Gastrocnemius medialis (tissue), 4 donors: Measurements from ENCODE around the gene TANC1. TPM values are rescaled to one million over a fixed set of nuclear protein-coding genes. Genes with fewer than 3 reads are reported as not detected.

Experiments used
- ATAC-seq, 2 donors: fragments of 150-250 bp; one replicate each; pipeline ENCODE4 v1.9.1; 2016
- DNase-seq, 2 donors: peaks; one replicate each; pipeline ENCODE4 v3.0.0-alpha.2; 2019
- H3K27ac ChIP-seq, 4 donors: fragments of 200-600 bp; sonication (generic); 1 replicate in 1 of 4; 2 replicates in 3 of 4; pipeline ENCODE4 v1.5.1; 2016 to 2018; ENCODE audit warnings: mild to moderate bottlenecking in 2 of 4, moderate library complexity in 1 of 4
- H3K27me3 ChIP-seq, 3 donors: fragments of 200-600 bp; sonication (generic) in 2 of 3; 1 replicate in 1 of 3; 2 replicates in 2 of 3; pipeline versions ENCODE4 v1.5.1 to v1.6.0; 2016 to 2019; ENCODE audit warnings: mild to moderate bottlenecking in 1 of 3, moderate library complexity in 1 of 3
- H3K36me3 ChIP-seq, 2 donors: fragments of 200-600 bp; sonication (generic) in 1 of 2; one replicate each; pipeline ENCODE4 v1.5.1; 2017 to 2018
- H3K4me1 ChIP-seq, 2 donors: fragments of 200-600 bp; sonication (generic) in 1 of 2; one replicate each; pipeline ENCODE4 v1.5.1; 2016 to 2017; ENCODE audit warnings: mild to moderate bottlenecking in 2 of 2
- H3K4me3 ChIP-seq, 4 donors: fragments of 200-600 bp; sonication (generic) in 3 of 4; 1 replicate in 1 of 4; 2 replicates in 3 of 4; pipeline ENCODE4 v1.5.1; 2016 to 2019; ENCODE audit warnings: mild to moderate bottlenecking in 2 of 4
- H3K9me3 ChIP-seq, 3 donors: fragments of 200-600 bp; sonication (generic) in 2 of 3; 1 replicate in 1 of 3; 2 replicates in 2 of 3; pipeline ENCODE4 v1.5.1; 2016 to 2019
- CTCF ChIP-seq, 5 experiments: fragments of 450-650 bp in 3 of 5; fragments of 200-600 bp in 2 of 5; sonication (generic) in 2 of 5; IDR thresholded peaks in 4 of 5; conservative IDR thresholded peaks in 1 of 5; 1 replicate in 4 of 5; 2 replicates in 1 of 5; pipeline ENCODE4 v1.5.1; 2016 to 2019; ENCODE audit warnings: antibody characterized with exemption in 5 of 5, mild to moderate bottlenecking in 3 of 5, moderate library complexity in 3 of 5
- POLR2A ChIP-seq, 2 donors: fragments of 450-650 bp; IDR thresholded peaks; one replicate each; pipeline ENCODE4 v1.6.1; 2017; ENCODE audit warnings: antibody characterized with exemption in 2 of 2, mild to moderate bottlenecking in 2 of 2, moderate library complexity in 2 of 2
- in situ Hi-C, 4 donors: fragments of 200-750 bp; cut with MboI; loops; one replicate each; pipeline versions ENCODE4 v1.15.0 to v1.8.0; 2017; ENCODE audit warnings: low sequenced_read_pairs in 4 of 4
- intact Hi-C: fragments of 100-400 bp; cut with DNase I; formaldehyde crosslinking; loops from one replicate; pipeline ENCODE4 v1.15.1; 2023; ENCODE audit warnings: low total_unique reads
- total RNA-seq, 4 donors: library from RNA; depleted of rRNA; stranded (reverse); fragments of >200 nt; gene quantifications; one replicate each; pipeline versions ENCODE4 v1.1.0 to v1.2.3, GENCODE V29; 2016

TANC1 gene
- total RNA-seq, 4 donors from 2014 or later: 5.1 to 9.9 (median 5.4) TPM

GRCh38 chr2:159256159-159256558, 287.7 kb downstream of the TANC1 start:
- ATAC-seq: no peak
- TF ChIP-seq CTCF (IDR thresholded peaks at IDR 0.05 in 4 of 5, conservative IDR thresholded peaks at IDR 0.05 in 1 of 5) (no peak), POLR2A (IDR thresholded peaks at IDR 0.05) (no peak)
- H3K9me3 ChIP-seq: no peaks in the 10 kb centered on the region
- H3K27me3 ChIP-seq: no peaks in the 10 kb centered on the region
- intact Hi-C loops: no loop called here
- in situ Hi-C loops: no loop called here
- DNase-seq: no peak
- no peak overlapping the region for H3K27ac ChIP-seq
- peaks cover 0 to 5% of the 10 kb centered on the region in 2 donors for H3K36me3 ChIP-seq
- no peaks in the 10 kb centered on the region for H3K4me1 ChIP-seq
- H3K4me3 ChIP-seq: no peak overlapping the region

- DNase-seq (no peak), ATAC-seq (no peak)
- TF ChIP-seq POLR2A (IDR thresholded peaks at IDR 0.05) (no peak), CTCF (IDR thresholded peaks at IDR 0.05 in 4 of 5, conservative IDR thresholded peaks at IDR 0.05 in 1 of 5) (no peak)
- H3K27ac ChIP-seq: no peak overlapping the region
- H3K9me3 ChIP-seq: no peaks in the 10 kb centered on the region
- intact Hi-C loops (no loop called here), in situ Hi-C loops (no loop called here)
- no peaks in the 10 kb centered on the region for H3K27me3 ChIP-seq
- no peaks in the 10 kb centered on the region for H3K4me1 ChIP-seq
- H3K36me3 ChIP-seq: peaks cover 0 to 5% of the 10 kb centered on the region in 2 donors
- no peak overlapping the region for H3K4me3 ChIP-seq
Observed at GRCh38 chr2:159262226-159262625, 293.8 kb downstream of the TANC1 start.

- Histone ChIP-seq H3K36me3 (no peaks in the 10 kb centered on the region), H3K9me3 (no peaks in the 10 kb centered on the region), H3K27ac (no peak overlapping the region), H3K27me3 (no peaks in the 10 kb centered on the region), H3K4me3 (no peak overlapping the region), H3K4me1 (no peaks in the 10 kb centered on the region)
- intact Hi-C loops: no loop called here
- in situ Hi-C loops: no loop called here
- DNase-seq: no peak
- no peak for ATAC-seq
- no peak for TF ChIP-seq CTCF (IDR thresholded peaks at IDR 0.05 in 4 of 5, conservative IDR thresholded peaks at IDR 0.05 in 1 of 5)
- no peak for TF ChIP-seq POLR2A (IDR thresholded peaks at IDR 0.05)
Observed at GRCh38 chr2:159262904-159263303, 294.5 kb downstream of the TANC1 start.

GRCh38 chr2:159265171-159265576, 296.7 kb downstream of the TANC1 start:
- no peak for TF ChIP-seq CTCF (IDR thresholded peaks at IDR 0.05 in 4 of 5, conservative IDR thresholded peaks at IDR 0.05 in 1 of 5)
- TF ChIP-seq POLR2A (IDR thresholded peaks at IDR 0.05): no peak
- H3K27me3 ChIP-seq: no peaks in the 10 kb centered on the region
- H3K36me3 ChIP-seq: no peaks in the 10 kb centered on the region
- no peak overlapping the region for H3K4me3 ChIP-seq
- no peak overlapping the region for H3K27ac ChIP-seq
- no peak for ATAC-seq
- no peak for DNase-seq
- no peaks in the 10 kb centered on the region for H3K4me1 ChIP-seq
- intact Hi-C loops: no loop called here
- H3K9me3 ChIP-seq: no peaks in the 10 kb centered on the region
- in situ Hi-C loops: no loop called here

- Histone ChIP-seq H3K36me3 (peaks cover 3 to 5% of the 10 kb centered on the region in 2 donors), H3K4me1 (no peaks in the 10 kb centered on the region), H3K27me3 (no peaks in the 10 kb centered on the region), H3K9me3 (no peaks in the 10 kb centered on the region), H3K27ac (no peak overlapping the region), H3K4me3 (no peak overlapping the region)
- intact Hi-C loops: no loop called here
- TF ChIP-seq POLR2A (IDR thresholded peaks at IDR 0.05): no peak
- no peak for TF ChIP-seq CTCF (IDR thresholded peaks at IDR 0.05 in 4 of 5, conservative IDR thresholded peaks at IDR 0.05 in 1 of 5)
- ATAC-seq (no peak), DNase-seq (no peak)
- in situ Hi-C loops: no loop called here
Observed at GRCh38 chr2:159266554-159266953, 298.1 kb downstream of the TANC1 start.
